Measurements from ENCODE around the gene TTLL10. TPM values are rescaled to one million over a fixed set of nuclear protein-coding genes. Genes with fewer than 3 reads are reported as not detected.

TTLL10 gene
- polyA plus RNA-seq, 2 donors: 0.28 to 0.43 TPM

GRCh38 chr1:1198423-1199140 lies 24.9 kb downstream of the TTLL10 start:
- Histone ChIP-seq H3K27me3 (ENCODE audit: control insufficient read depth in 1 of 2, insufficient read depth in 2 of 2, low read length in 2 of 2) (peaks cover 0 to 7% of the 10 kb centered on the region in 2 donors), H3K4me1 (ENCODE audit: control insufficient read depth in 2 of 2, insufficient read depth in 2 of 2, low read length in 1 of 2) (no peaks in the 10 kb centered on the region)
- WGBS, 2 donors: 76 to 81% methylated on average over 23 of the region's 23 CpGs

GRCh38 chr1:1199141-1199960 lies 25.7 kb downstream of the TTLL10 start:
- H3K27ac ChIP-seq (ENCODE audit: low read depth in 2 of 2, low read length in 1 of 2): no peak overlapping the region
- H3K4me1 ChIP-seq (ENCODE audit: control insufficient read depth in 2 of 2, insufficient read depth in 2 of 2, low read length in 1 of 2): no peaks in the 10 kb centered on the region
- H3K36me3 ChIP-seq (ENCODE audit: control insufficient read depth in 2 of 2, insufficient read depth in 2 of 2, low read length in 1 of 2): no peaks in the 10 kb centered on the region
- H3K9me3 ChIP-seq (ENCODE audit: control insufficient read depth in 2 of 2, insufficient read depth in 1 of 2, low read depth in 1 of 2, low read length in 1 of 2): no peaks in the 10 kb centered on the region
- peaks cover 0 to 7% of the 10 kb centered on the region in 2 donors for H3K27me3 ChIP-seq (ENCODE audit: control insufficient read depth in 1 of 2, insufficient read depth in 2 of 2, low read length in 2 of 2)
- no peak overlapping the region for H3K4me3 ChIP-seq (ENCODE audit: low read depth in 1 of 2, low read length in 2 of 2)
- WGBS, 2 donors: 82 to 84% methylated on average over 22 of the region's 22 CpGs

More at GRCh38 chr1:1198423-1199140, 24.9 kb downstream of the TTLL10 start:
- H3K27ac ChIP-seq (ENCODE audit: low read depth in 2 of 2, low read length in 1 of 2): no peak overlapping the region
- no peak overlapping the region for H3K4me3 ChIP-seq (ENCODE audit: low read depth in 1 of 2, low read length in 2 of 2)
- no peaks in the 10 kb centered on the region for H3K36me3 ChIP-seq (ENCODE audit: control insufficient read depth in 2 of 2, insufficient read depth in 2 of 2, low read length in 1 of 2)
- no peaks in the 10 kb centered on the region for H3K9me3 ChIP-seq (ENCODE audit: control insufficient read depth in 2 of 2, insufficient read depth in 1 of 2, low read depth in 1 of 2, low read length in 1 of 2)

GRCh38 chr1:1199961-1200875 lies 26.5 kb downstream of the TTLL10 start:
- 73 to 81% methylated on average over 27 to 31 of the region's 31 CpGs for WGBS, 2 donors
- Histone ChIP-seq H3K27me3 (ENCODE audit: control insufficient read depth in 1 of 2, insufficient read depth in 2 of 2, low read length in 2 of 2) (peaks cover 0 to 7% of the 10 kb centered on the region in 2 donors), H3K4me1 (ENCODE audit: control insufficient read depth in 2 of 2, insufficient read depth in 2 of 2, low read length in 1 of 2) (no peaks in the 10 kb centered on the region), H3K36me3 (ENCODE audit: control insufficient read depth in 2 of 2, insufficient read depth in 2 of 2, low read length in 1 of 2) (no peaks in the 10 kb centered on the region), H3K27ac (ENCODE audit: low read depth in 2 of 2, low read length in 1 of 2) (no peak overlapping the region), H3K4me3 (ENCODE audit: low read depth in 1 of 2, low read length in 2 of 2) (no peak overlapping the region), H3K9me3 (ENCODE audit: control insufficient read depth in 2 of 2, insufficient read depth in 1 of 2, low read depth in 1 of 2, low read length in 1 of 2) (no peaks in the 10 kb centered on the region)

GRCh38 chr1:1200876-1201810 lies 27.5 kb downstream of the TTLL10 start:
- Histone ChIP-seq H3K9me3 (ENCODE audit: control insufficient read depth in 2 of 2, insufficient read depth in 1 of 2, low read depth in 1 of 2, low read length in 1 of 2) (no peaks in the 10 kb centered on the region), H3K4me3 (ENCODE audit: low read depth in 1 of 2, low read length in 2 of 2) (peak overlapping the region; percentile 24 to 35), H3K27me3 (ENCODE audit: control insufficient read depth in 1 of 2, insufficient read depth in 2 of 2, low read length in 2 of 2) (peaks cover 0 to 7% of the 10 kb centered on the region in 2 donors), H3K36me3 (ENCODE audit: control insufficient read depth in 2 of 2, insufficient read depth in 2 of 2, low read length in 1 of 2) (no peaks in the 10 kb centered on the region), H3K4me1 (ENCODE audit: control insufficient read depth in 2 of 2, insufficient read depth in 2 of 2, low read length in 1 of 2) (peaks cover under 1 to 3% of the 10 kb centered on the region in 2 donors), H3K27ac (ENCODE audit: low read depth in 2 of 2, low read length in 1 of 2) (no peak overlapping the region)
- 2% methylated on average over 47 to 109 of the region's 109 CpGs for WGBS, 2 donors

- Histone ChIP-seq H3K4me3 (ENCODE audit: low read depth in 1 of 2, low read length in 2 of 2) (no peak overlapping the region), H3K4me1 (ENCODE audit: control insufficient read depth in 2 of 2, insufficient read depth in 2 of 2, low read length in 1 of 2) (peaks cover 6 to 8% of the 10 kb centered on the region in 2 donors), H3K9me3 (ENCODE audit: control insufficient read depth in 2 of 2, insufficient read depth in 1 of 2, low read depth in 1 of 2, low read length in 1 of 2) (no peaks in the 10 kb centered on the region), H3K36me3 (ENCODE audit: control insufficient read depth in 2 of 2, insufficient read depth in 2 of 2, low read length in 1 of 2) (no peaks in the 10 kb centered on the region), H3K27me3 (ENCODE audit: control insufficient read depth in 1 of 2, insufficient read depth in 2 of 2, low read length in 2 of 2) (peaks cover 0 to 7% of the 10 kb centered on the region in 2 donors), H3K27ac (ENCODE audit: low read depth in 2 of 2, low read length in 1 of 2) (no peak overlapping the region)
- WGBS, 2 donors: 52 to 71% methylated on average over 25 to 27 of the region's 27 CpGs
Observed at GRCh38 chr1:1202831-1203560, 29.3 kb downstream of the TTLL10 start.

- Histone ChIP-seq H3K36me3 (ENCODE audit: control insufficient read depth in 2 of 2, insufficient read depth in 2 of 2, low read length in 1 of 2) (no peaks in the 10 kb centered on the region), H3K27ac (ENCODE audit: low read depth in 2 of 2, low read length in 1 of 2) (no peak overlapping the region), H3K9me3 (ENCODE audit: control insufficient read depth in 2 of 2, insufficient read depth in 1 of 2, low read depth in 1 of 2, low read length in 1 of 2) (no peaks in the 10 kb centered on the region), H3K4me3 (ENCODE audit: low read depth in 1 of 2, low read length in 2 of 2) (no peak overlapping the region), H3K27me3 (ENCODE audit: control insufficient read depth in 1 of 2, insufficient read depth in 2 of 2, low read length in 2 of 2) (peaks cover 0 to 7% of the 10 kb centered on the region in 2 donors), H3K4me1 (ENCODE audit: control insufficient read depth in 2 of 2, insufficient read depth in 2 of 2, low read length in 1 of 2) (peaks cover 10 to 11% of the 10 kb centered on the region in 2 donors)
- WGBS, 2 donors: 74 to 78% methylated on average over 42 to 49 of the region's 49 CpGs
Observed at GRCh38 chr1:1203561-1204424, 30.1 kb downstream of the TTLL10 start.

GRCh38 chr1:1204425-1204920 lies 30.8 kb downstream of the TTLL10 start:
- H3K4me1 ChIP-seq (ENCODE audit: control insufficient read depth in 2 of 2, insufficient read depth in 2 of 2, low read length in 1 of 2): peaks cover 10 to 11% of the 10 kb centered on the region in 2 donors
- WGBS, 2 donors: 86 to 91% methylated on average over 8 of the region's 8 CpGs

More at GRCh38 chr1:1204425-1204920, 30.8 kb downstream of the TTLL10 start:
- no peak overlapping the region for H3K4me3 ChIP-seq (ENCODE audit: low read depth in 1 of 2, low read length in 2 of 2)
- H3K9me3 ChIP-seq (ENCODE audit: control insufficient read depth in 2 of 2, insufficient read depth in 1 of 2, low read depth in 1 of 2, low read length in 1 of 2): no peaks in the 10 kb centered on the region
- H3K27ac ChIP-seq (ENCODE audit: low read depth in 2 of 2, low read length in 1 of 2): no peak overlapping the region
- H3K27me3 ChIP-seq (ENCODE audit: control insufficient read depth in 1 of 2, insufficient read depth in 2 of 2, low read length in 2 of 2): peaks cover 0 to 7% of the 10 kb centered on the region in 2 donors
- H3K36me3 ChIP-seq (ENCODE audit: control insufficient read depth in 2 of 2, insufficient read depth in 2 of 2, low read length in 1 of 2): no peaks in the 10 kb centered on the region
